ENCODE measurements around the gene KLHDC10. TPM values are rescaled to one million over a fixed set of nuclear protein-coding genes. Genes with fewer than 3 reads are reported as not detected.

KLHDC10 gene
- total RNA-seq, 1 experiment from 2014 or later, result 21.6 TPM

DNA sequence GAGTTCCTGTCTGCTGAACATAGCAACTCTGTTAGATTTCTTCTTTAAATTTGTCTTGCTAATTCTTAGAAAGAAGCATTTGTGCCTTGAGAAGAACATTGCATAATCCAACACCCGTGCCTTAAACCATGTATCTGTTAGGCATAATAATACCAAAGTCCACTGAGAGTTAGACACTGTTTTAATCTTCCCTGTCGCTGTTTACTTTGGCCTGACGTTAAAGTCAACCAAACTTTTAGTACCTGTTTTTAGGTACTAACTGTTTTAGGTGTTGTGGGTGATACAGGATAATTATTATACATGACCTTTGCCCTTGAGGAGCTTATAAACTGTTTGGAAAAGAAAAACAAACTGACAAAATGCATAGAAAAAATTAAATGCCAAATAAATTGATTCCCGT, 43.6 kb downstream of the KLHDC10 start:
- CTCF ChIA-PET, result no interaction called here
- no peak for DNase-seq
- no peaks in the 10 kb centered on the region for H3K36me3 ChIP-seq (ENCODE audit: low read depth, low read length)

GRCh38 chr7:130114374-130114773, 44.0 kb downstream of the KLHDC10 start:
- Histone ChIP-seq H3K4me3 (ENCODE audit: low read length) (no peak overlapping the region), H3K4me2 (ENCODE audit: low read length) (peak overlapping the region; percentile 30), H3K27me3 (ENCODE audit: low read length) (no peaks in the 10 kb centered on the region), H3K79me2 (ENCODE audit: low read length) (no peaks in the 10 kb centered on the region), H3K9ac (ENCODE audit: low read length) (no peak overlapping the region), H3K36me3 (ENCODE audit: low read depth, low read length) (no peaks in the 10 kb centered on the region), H4K20me1 (ENCODE audit: low read length) (no peaks in the 10 kb centered on the region), H3K4me1 (ENCODE audit: insufficient read depth, low read length) (peaks cover 12% of the 10 kb centered on the region), H3K9me2 (replicated peaks; ENCODE audit: low read length) (no peaks in the 10 kb centered on the region), H2AFZ (ENCODE audit: low read length) (no peak overlapping the region), H3F3A (ENCODE audit: low read length, unreplicated experiment) (no peaks in the 10 kb centered on the region), H3K9me3 (ENCODE audit: low read length) (no peaks in the 10 kb centered on the region), H3K27ac (ENCODE audit: low read length) (no peak overlapping the region)
- intact Hi-C loops (cut with micrococcal nuclease), result no loop called here
- ATAC-seq (no peak), DNase-seq (no peak)
- BruUV-seq (replicated peaks), result no TSS peak
- CTCF ChIA-PET, result no interaction called here
- POLR2A ChIA-PET (ENCODE audit: unreplicated experiment), result no interaction called here
- TF ChIP-seq EZH2phosphoT487 (IDR thresholded peaks at IDR 0.05; ENCODE audit: borderline replicate concordance, low read length) (no peak), EZH2 (IDR thresholded peaks at IDR 0.05; ENCODE audit: low read length, unreplicated experiment) (no peak), CTCF (conservative IDR thresholded peaks at IDR 0.05; ENCODE audit: low read depth, low read length) (no peak)

More for the DNA sequence above, 43.6 kb downstream of the KLHDC10 start:
- Histone ChIP-seq H3K9ac (ENCODE audit: low read length) (no peak overlapping the region), H3K9me3 (ENCODE audit: low read length) (no peaks in the 10 kb centered on the region), H3K79me2 (ENCODE audit: low read length) (no peaks in the 10 kb centered on the region), H3K4me1 (ENCODE audit: insufficient read depth, low read length) (peaks cover 12% of the 10 kb centered on the region), H3K9me2 (replicated peaks; ENCODE audit: low read length) (no peaks in the 10 kb centered on the region), H3K27me3 (ENCODE audit: low read length) (no peaks in the 10 kb centered on the region), H3F3A (ENCODE audit: low read length, unreplicated experiment) (no peaks in the 10 kb centered on the region), H2AFZ (ENCODE audit: low read length) (no peak overlapping the region), H3K4me3 (ENCODE audit: low read length) (no peak overlapping the region), H3K4me2 (ENCODE audit: low read length) (no peak overlapping the region), H3K27ac (ENCODE audit: low read length) (no peak overlapping the region), H4K20me1 (ENCODE audit: low read length) (no peaks in the 10 kb centered on the region)
- BruUV-seq (replicated peaks), result no TSS peak
- TF ChIP-seq CTCF (conservative IDR thresholded peaks at IDR 0.05; ENCODE audit: low read depth, low read length) (no peak), EZH2phosphoT487 (IDR thresholded peaks at IDR 0.05; ENCODE audit: borderline replicate concordance, low read length) (no peak), EZH2 (IDR thresholded peaks at IDR 0.05; ENCODE audit: low read length, unreplicated experiment) (no peak)
- intact Hi-C loops (cut with micrococcal nuclease), result no loop called here
- POLR2A ChIA-PET (ENCODE audit: unreplicated experiment), result no interaction called here
- no peak for ATAC-seq

DNA sequence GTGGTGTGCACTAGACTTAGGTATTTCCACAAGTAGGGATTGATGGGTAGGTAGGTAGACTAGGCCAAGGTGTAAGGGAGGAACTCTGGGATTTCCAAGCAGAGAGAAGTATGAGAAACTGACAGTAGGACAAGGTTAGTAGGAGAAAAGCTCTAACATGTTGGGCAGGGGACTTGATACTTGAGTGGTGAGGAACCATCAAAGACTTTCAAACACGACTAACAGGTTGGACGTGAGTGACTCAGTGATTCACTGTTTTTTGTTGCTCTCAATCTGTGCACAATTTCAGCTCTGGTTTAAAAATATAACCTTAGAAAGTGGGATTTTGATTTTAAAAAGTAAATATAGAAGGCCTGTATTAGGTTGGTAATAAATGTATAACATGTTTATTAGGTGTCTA, 44.4 kb downstream of the KLHDC10 start:
- H3K27me3 ChIP-seq (ENCODE audit: low read length), result no peaks in the 10 kb centered on the region
- H3K4me1 ChIP-seq (ENCODE audit: insufficient read depth, low read length), result peaks cover 12% of the 10 kb centered on the region
- no peak overlapping the region for H2AFZ ChIP-seq (ENCODE audit: low read length)
- intact Hi-C loops (cut with micrococcal nuclease), result no loop called here
- peak; percentile 71 for DNase-seq
- no peaks in the 10 kb centered on the region for H3K9me2 ChIP-seq (replicated peaks; ENCODE audit: low read length)
- no peak; the same call in 1 of the 2 replicates for ATAC-seq
- H3K9me3 ChIP-seq (ENCODE audit: low read length), result no peaks in the 10 kb centered on the region
- TF ChIP-seq CTCF (conservative IDR thresholded peaks at IDR 0.05; ENCODE audit: low read depth, low read length) (no peak), EZH2 (IDR thresholded peaks at IDR 0.05; ENCODE audit: low read length, unreplicated experiment) (no peak), EZH2phosphoT487 (IDR thresholded peaks at IDR 0.05; ENCODE audit: borderline replicate concordance, low read length) (no peak)
- H3K4me3 ChIP-seq (ENCODE audit: low read length), result no peak overlapping the region
- H3K36me3 ChIP-seq (ENCODE audit: low read depth, low read length), result no peaks in the 10 kb centered on the region
- BruUV-seq (replicated peaks), result no TSS peak
- H4K20me1 ChIP-seq (ENCODE audit: low read length), result no peaks in the 10 kb centered on the region
- H3K4me2 ChIP-seq (ENCODE audit: low read length), result peak overlapping the region; percentile 30
- no peaks in the 10 kb centered on the region for H3F3A ChIP-seq (ENCODE audit: low read length, unreplicated experiment)
- H3K79me2 ChIP-seq (ENCODE audit: low read length), result no peaks in the 10 kb centered on the region
- CTCF ChIA-PET, result no interaction called here
- no peak overlapping the region for H3K9ac ChIP-seq (ENCODE audit: low read length)
- H3K27ac ChIP-seq (ENCODE audit: low read length), result no peak overlapping the region
- POLR2A ChIA-PET (ENCODE audit: unreplicated experiment), result interaction anchor here (0.5 kb wide), 1 partner anchor 600 kb away, joined by 3 read pairs; no protein-coding TSS in a partner anchor
